Choroid plexus epithelial cell (primary cell): Measurements from ENCODE around the gene MRPS27.
A peak's percentile ranks its signal among the peaks of the same experiment; 100 is the strongest.

Source experiments
- DNase-seq: peaks from one replicate; pipeline ENCODE4 v3.0.0-alpha.2; 2010; ENCODE audit warnings: low read depth
- H3K4me3 ChIP-seq: 2 replicates; pipeline ENCODE4 v1.5.1; 2011; ENCODE audit warnings: low read depth, mild to moderate bottlenecking, control low read depth, low read length, moderate library complexity
- CTCF ChIP-seq: conservative IDR thresholded peaks from 2 replicates; pipeline ENCODE4 v1.5.1; 2011; ENCODE audit warnings: low read depth, mild to moderate bottlenecking, control low read depth, inconsistent platforms, low read length, moderate library complexity

MRPS27 gene

GRCh38 chr5:72351376-72351775, 31.3 kb upstream of the MRPS27 start:
- DNase-seq = no peak
- H3K4me3 ChIP-seq = no peak overlapping the region
- no peak for TF ChIP-seq CTCF

- no peak for TF ChIP-seq CTCF
- DNase-seq = peak; percentile 93
- peak overlapping the region; percentile 3 for H3K4me3 ChIP-seq
Observed at GRCh38 chr5:72347801-72348308, 27.8 kb upstream of the MRPS27 start.

- no peak overlapping the region for H3K4me3 ChIP-seq
- TF ChIP-seq CTCF = no peak
- DNase-seq = no peak
Observed at GRCh38 chr5:72346398-72346797, 26.4 kb upstream of the MRPS27 start.

GRCh38 chr5:72338689-72339209, 18.7 kb upstream of the MRPS27 start:
- no peak for TF ChIP-seq CTCF
- DNase-seq = no peak
- H3K4me3 ChIP-seq = no peak overlapping the region

GRCh38 chr5:72337159-72337558, 17.1 kb upstream of the MRPS27 start:
- H3K4me3 ChIP-seq = no peak overlapping the region
- DNase-seq = no peak
- no peak for TF ChIP-seq CTCF

GRCh38 chr5:72330712-72331111, 10.7 kb upstream of the MRPS27 start:
- no peak for TF ChIP-seq CTCF
- DNase-seq = no peak
- no peak overlapping the region for H3K4me3 ChIP-seq

- no peak for DNase-seq
- no peak for TF ChIP-seq CTCF
- H3K4me3 ChIP-seq = no peak overlapping the region
Observed at GRCh38 chr5:72328172-72328571, 8.1 kb upstream of the MRPS27 start.
